Heart right ventricle (tissue), 16 donors: ENCODE results near the gene S100G. TPM values are rescaled to one million over a fixed set of nuclear protein-coding genes. Genes with fewer than 3 reads are reported as not detected.

Experiments used
- ATAC-seq, 8 donors: fragments of 200-7000 bp; cut with Tn5 transposase; one replicate each; pipeline ENCODE4 v1.9.1; 2020; ENCODE audit warnings: mild to moderate bottlenecking in 8 of 8, moderate library complexity in 8 of 8, moderate number of reproducible peaks in 1 of 8
- DNase-seq, 2 donors: peaks; one replicate each; pipeline ENCODE4 v3.0.0-alpha.2; 2020
- H3K27ac ChIP-seq, 10 donors: fragments of 200-600 bp; sonication (generic) in 2 of 10; one replicate each; pipeline versions ENCODE4 v1.5.0 to v1.8.0; 2020 to 2022; ENCODE audit warnings: mild to moderate bottlenecking in 3 of 10
- H3K27me3 ChIP-seq, 7 donors: fragments of 200-600 bp; one replicate each; pipeline ENCODE4 v1.8.0; 2021 to 2022; ENCODE audit warnings: mild to moderate bottlenecking in 2 of 7
- H3K36me3 ChIP-seq, 9 donors: fragments of 200-600 bp; sonication (generic) in 1 of 9; one replicate each; pipeline versions ENCODE4 v1.5.0 to v1.8.0; 2020 to 2022; ENCODE audit warnings: mild to moderate bottlenecking in 2 of 9
- H3K4me1 ChIP-seq, 9 donors: fragments of 200-600 bp; sonication (generic) in 1 of 9; one replicate each; pipeline versions ENCODE4 v1.5.0 to v1.8.0; 2020 to 2022; ENCODE audit warnings: mild to moderate bottlenecking in 4 of 9
- H3K4me3 ChIP-seq, 10 donors: fragments of 200-600 bp; sonication (generic) in 2 of 10; one replicate each; pipeline versions ENCODE4 v1.5.0 to v1.8.0; 2020 to 2022; ENCODE audit warnings: mild to moderate bottlenecking in 7 of 10, moderate library complexity in 2 of 10
- H3K9me3 ChIP-seq, 11 donors: fragments of 200-600 bp in 10 of 11; sonication (generic) in 2 of 11; one replicate each; pipeline versions ENCODE4 v1.5.0 to v1.8.0; 2013 to 2022; ENCODE audit warnings: mild to moderate bottlenecking in 2 of 11, control low read depth in 1 of 11, moderate library complexity in 1 of 11
- WGBS, 2 donors: extraction: QIAGEN DNeasy Blood & Tissue Kit; methylation state at CpG; one replicate each; pipeline ENCODE4 v1.1.7; 2013; ENCODE audit warnings: inconsistent platforms in 1 of 2; 5-methylcytosine and 5-hydroxymethylcytosine counted together
- intact Hi-C, 10 donors: fragments of 100-400 bp; cut with DNase I; formaldehyde crosslinking; loops; one replicate each; pipeline versions ENCODE4 v1.11.1 to v1.14.2; 2022
- polyA plus RNA-seq, 2 donors: library from polyadenylated mRNA; stranded (reverse); fragments of 200-250 nt; gene quantifications; one replicate each; pipeline ENCODE4 v1.2.3, GENCODE V29; 2013
- total RNA-seq, 10 donors: library from RNA; stranded (reverse); fragmentation: NEBNext Ultra II Directional in 3 of 10; extraction: Animal tissue kit (Norgen Biotek cat#: 25700) in 3 of 10; gene quantifications; one replicate each; pipeline versions ENCODE4 v1.2.1 to v1.2.4, GENCODE V29; 2021 to 2023
- TF ChIP-seq, protein P1 (sequence below), 9 donors: fragments of 200-600 bp; sonication (generic) in 2 of 9; IDR thresholded peaks; one replicate each; pipeline versions ENCODE4 v1.5.0 to v1.8.0; 2021 to 2022; ENCODE audit warnings: antibody characterized with exemption in 9 of 9, mild to moderate bottlenecking in 5 of 9, moderate library complexity in 1 of 9
- donor health status: Arrhythmogenic right ventricular cardiomyopathy.
- donor health status: ischemic (EF 13 %, LVEDD 7.1; RV severe dilation, severe dysfunction).
- donor health status: healthy with polysubstance abuse.
- donor health status: DM: no; HTN: yes; CAD: no.
- donor health status: DM: no; HTN: no; CAD: no.
- donor health status: ischemic (EF 25% LVEDD 6.9; RV normal size, moderate dysfunction).
- donor health status: ischemic (EF 25% LVEDD 5.7; RV mildly dilated, moderate dysfunction).
- donor health status: healthy.
- donor health status: DM: yes; HTN: yes; CAD: no.
- donor health status: Ischemic cardiomyopathy.
- donor health status: ischemic (EF 35%, LVEDD 5.7; RV mildly dilated, moderate dysfunction).
- donor health status: nonischemic (EF 11% LVEDD 7.7; RV severe dilation, severe dysfunction).
- donor health status: DM: yes; HTN: yes; CAD: no.
- donor health status: PGD.
- donor health status: ischemic (EF 29% LVEDD 5.4; RV normal size, mild dysfunction).
- donor health status: nonischemic (EF 23%, LVEDD 6.1; RV moderate dilation, normal function).

Gene S100G
- total and polyA plus RNA-seq, 12 donors = not detected

DNA sequence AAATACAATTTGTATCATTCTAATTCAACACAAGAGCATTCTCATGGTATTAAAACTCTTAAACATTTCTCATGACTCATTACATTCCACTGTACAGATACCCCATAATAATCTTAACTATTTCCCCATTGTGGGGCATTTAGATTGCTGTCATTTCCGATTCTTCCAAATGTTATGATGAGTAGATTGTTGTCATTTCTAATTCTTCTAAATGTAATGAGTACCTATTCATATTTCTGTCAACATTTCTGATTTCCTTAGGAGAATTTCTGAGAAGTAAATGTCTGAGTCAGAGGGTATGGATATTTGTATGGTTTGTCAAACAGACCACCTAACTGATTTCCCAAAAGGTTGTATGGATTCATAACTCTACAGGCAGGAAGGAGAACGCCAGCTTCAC, 8.3 kb downstream of the S100G start:
- Histone ChIP-seq H3K4me3 (no peak overlapping the region), H3K36me3 (peaks cover 0 to 14% (median 0%) of the 10 kb centered on the region in 9 donors), H3K9me3 (no peaks in the 10 kb centered on the region), H3K27me3 (peaks cover 0 to 43% (median 0%) of the 10 kb centered on the region in 7 donors), H3K4me1 (no peaks in the 10 kb centered on the region), H3K27ac (no peak overlapping the region)
- intact Hi-C loops = loop anchor here in 1 of 10 donors (10.0 kb wide), 1 partner anchor 223 kb away; no protein-coding TSS in a partner anchor
- TF ChIP-seq, protein P1, sequence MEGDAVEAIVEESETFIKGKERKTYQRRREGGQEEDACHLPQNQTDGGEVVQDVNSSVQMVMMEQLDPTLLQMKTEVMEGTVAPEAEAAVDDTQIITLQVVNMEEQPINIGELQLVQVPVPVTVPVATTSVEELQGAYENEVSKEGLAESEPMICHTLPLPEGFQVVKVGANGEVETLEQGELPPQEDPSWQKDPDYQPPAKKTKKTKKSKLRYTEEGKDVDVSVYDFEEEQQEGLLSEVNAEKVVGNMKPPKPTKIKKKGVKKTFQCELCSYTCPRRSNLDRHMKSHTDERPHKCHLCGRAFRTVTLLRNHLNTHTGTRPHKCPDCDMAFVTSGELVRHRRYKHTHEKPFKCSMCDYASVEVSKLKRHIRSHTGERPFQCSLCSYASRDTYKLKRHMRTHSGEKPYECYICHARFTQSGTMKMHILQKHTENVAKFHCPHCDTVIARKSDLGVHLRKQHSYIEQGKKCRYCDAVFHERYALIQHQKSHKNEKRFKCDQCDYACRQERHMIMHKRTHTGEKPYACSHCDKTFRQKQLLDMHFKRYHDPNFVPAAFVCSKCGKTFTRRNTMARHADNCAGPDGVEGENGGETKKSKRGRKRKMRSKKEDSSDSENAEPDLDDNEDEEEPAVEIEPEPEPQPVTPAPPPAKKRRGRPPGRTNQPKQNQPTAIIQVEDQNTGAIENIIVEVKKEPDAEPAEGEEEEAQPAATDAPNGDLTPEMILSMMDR (IDR thresholded peaks at IDR 0.05) = no peak
- ATAC-seq (no peak), DNase-seq (no peak)
- 91 to 93% methylated on average over 2 of the region's 2 CpGs for WGBS, 2 donors

GRCh38 chrX:16659321-16659720, 9.4 kb downstream of the S100G start:
- WGBS, 2 donors = 60 to 93% methylated on average over 1 of the region's 1 CpG
- H3K27me3 ChIP-seq = peaks cover 0 to 32% (median 0%) of the 10 kb centered on the region in 7 donors
- H3K27ac ChIP-seq = no peak overlapping the region
- H3K4me3 ChIP-seq = no peak overlapping the region
- TF ChIP-seq, protein P1 (IDR thresholded peaks at IDR 0.05) = no peak
- ATAC-seq = no peak
- peaks cover 0 to 15% (median 0%) of the 10 kb centered on the region in 9 donors for H3K36me3 ChIP-seq
- no peaks in the 10 kb centered on the region for H3K4me1 ChIP-seq
- no peaks in the 10 kb centered on the region for H3K9me3 ChIP-seq
- intact Hi-C loops = loop anchor here in 1 of 10 donors (10.0 kb wide), 1 partner anchor 225 kb away; no protein-coding TSS in a partner anchor
- no peak for DNase-seq

DNA sequence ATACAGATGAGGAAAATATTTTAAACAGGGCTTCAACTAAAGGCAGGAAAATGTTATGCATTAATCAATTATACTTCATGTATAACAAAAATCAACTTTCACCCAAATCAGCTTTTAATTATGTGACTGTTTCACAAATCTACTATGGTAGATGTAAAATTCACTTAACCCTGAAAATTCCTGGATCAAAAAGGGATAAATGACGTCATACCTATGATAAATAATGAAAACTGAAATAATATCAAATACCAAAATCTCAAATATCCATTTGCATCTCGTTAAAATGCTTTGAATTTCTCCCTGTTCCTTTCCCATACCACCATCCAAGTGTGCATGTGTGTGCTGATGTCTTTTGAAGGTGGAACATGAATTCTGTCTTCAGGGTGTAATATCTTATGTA, 11.5 kb downstream of the S100G start:
- Histone ChIP-seq H3K27ac (no peak overlapping the region), H3K4me3 (no peak overlapping the region), H3K36me3 (peaks cover 0 to 16% (median 0%) of the 10 kb centered on the region in 9 donors), H3K9me3 (no peaks in the 10 kb centered on the region), H3K4me1 (no peaks in the 10 kb centered on the region), H3K27me3 (peaks cover 0 to 48% (median 0%) of the 10 kb centered on the region in 7 donors)
- 83 to 93% methylated on average over 2 of the region's 2 CpGs for WGBS, 2 donors
- TF ChIP-seq, protein P1 (IDR thresholded peaks at IDR 0.05) = no peak
- intact Hi-C loops = loop anchor here in 7 of 10 donors (10.0 kb wide), 3 partner anchors 217 to 537 kb away; partner anchors contain the start of gene GRPR (in 4 of the 7)
- DNase-seq (no peak), ATAC-seq (no peak)

- H3K4me3 ChIP-seq = no peak overlapping the region
- TF ChIP-seq, protein P1 (IDR thresholded peaks at IDR 0.05) = no peak
- H3K36me3 ChIP-seq = peaks cover 0 to 18% (median 0%) of the 10 kb centered on the region in 9 donors
- peaks cover 0 to 48% (median 0%) of the 10 kb centered on the region in 7 donors for H3K27me3 ChIP-seq
- 95 to 97% methylated on average over 2 of the region's 2 CpGs for WGBS, 2 donors
- intact Hi-C loops = loop anchor here in 7 of 10 donors (10.0 kb wide), 3 partner anchors 218 to 538 kb away; partner anchors contain the start of gene GRPR (in 4 of the 7)
- DNase-seq = no peak
- H3K27ac ChIP-seq = no peak overlapping the region
- H3K4me1 ChIP-seq = no peaks in the 10 kb centered on the region
- H3K9me3 ChIP-seq = no peaks in the 10 kb centered on the region
- ATAC-seq = no peak
These were observed 12.4 kb downstream of the S100G start for GRCh38 chrX:16662402-16662801.
